Liver (tissue), 9 donors: ENCODE results near the gene TMEM117. TPM values are rescaled to one million over a fixed set of nuclear protein-coding genes. Genes with fewer than 3 reads are reported as not detected.

Experiments
- DNase-seq: peaks from one replicate; pipeline ENCODE4 v3.0.0-alpha.2; 2017; ENCODE audit warnings: low spot score
- H3K27ac ChIP-seq, 2 donors: one replicate each; pipeline ENCODE4 v1.7.0; 2013; ENCODE audit warnings: inconsistent platforms in 2 of 2, low read length in 2 of 2, control low read depth in 1 of 2, low read depth in 1 of 2, mild to moderate bottlenecking in 1 of 2
- H3K27me3 ChIP-seq, 4 donors: one replicate each; pipeline versions ENCODE4 v1.6.1 to v1.7.0; 2013; ENCODE audit warnings: low read length in 3 of 4, inconsistent platforms in 1 of 4, mild to moderate bottlenecking in 1 of 4, moderate library complexity in 1 of 4; ENCODE audit not compliant: control insufficient read depth in 4 of 4, insufficient read depth in 4 of 4
- H3K36me3 ChIP-seq, 4 donors: one replicate each; pipeline versions ENCODE4 v1.6.1 to v1.7.0; 2013; ENCODE audit warnings: low read length in 3 of 4, mild to moderate bottlenecking in 3 of 4, low read depth in 1 of 4, moderate library complexity in 1 of 4; ENCODE audit not compliant: control insufficient read depth in 4 of 4, insufficient read depth in 3 of 4
- H3K4me1 ChIP-seq, 4 donors: one replicate each; pipeline versions ENCODE4 v1.6.1 to v1.7.0; 2013; ENCODE audit warnings: low read length in 3 of 4, mild to moderate bottlenecking in 3 of 4, moderate library complexity in 1 of 4; ENCODE audit not compliant: control insufficient read depth in 4 of 4, insufficient read depth in 4 of 4
- H3K4me3 ChIP-seq, 3 donors: one replicate each; pipeline versions ENCODE4 v1.6.1 to v1.7.0; 2013; ENCODE audit warnings: low read length in 3 of 3, control low read depth in 1 of 3, low read depth in 1 of 3, mild to moderate bottlenecking in 1 of 3
- H3K9ac ChIP-seq, 2 donors: one replicate each; pipeline ENCODE4 v1.7.0; 2013; ENCODE audit warnings: low read length in 2 of 2, mild to moderate bottlenecking in 2 of 2, moderate library complexity in 2 of 2, control low read depth in 1 of 2, low read depth in 1 of 2
- H3K9me3 ChIP-seq, 4 donors: one replicate each; pipeline versions ENCODE4 v1.6.1 to v1.7.0; 2013; ENCODE audit warnings: low read length in 3 of 4; ENCODE audit not compliant: control insufficient read depth in 4 of 4
- EGR1 ChIP-seq, 2 donors: IDR thresholded peaks; 2 replicates each; pipeline ENCODE4 v1.6.1; 2016 to 2018; ENCODE audit warnings: antibody characterized with exemption in 2 of 2, low read depth in 2 of 2
- FOXA2 ChIP-seq: IDR thresholded peaks from 2 replicates; pipeline ENCODE4 v1.6.1; 2016; ENCODE audit warnings: antibody characterized with exemption
- GABPA ChIP-seq, 2 donors: IDR thresholded peaks in 1 of 2; conservative IDR thresholded peaks in 1 of 2; 2 replicates each; pipeline ENCODE4 v1.6.1; 2016; ENCODE audit warnings: antibody characterized with exemption in 2 of 2, mild to moderate bottlenecking in 1 of 2, moderate library complexity in 1 of 2
- HNF4A ChIP-seq, 2 donors: conservative IDR thresholded peaks; 2 replicates each; pipeline ENCODE4 v1.6.1; 2016; ENCODE audit warnings: antibody characterized with exemption in 2 of 2, mild to moderate bottlenecking in 2 of 2
- HNF4G ChIP-seq: IDR thresholded peaks from 2 replicates; pipeline ENCODE4 v1.6.1; 2016; ENCODE audit warnings: antibody characterized with exemption
- JUND ChIP-seq, 2 donors: IDR thresholded peaks; 2 replicates each; pipeline ENCODE4 v1.6.1; 2016; ENCODE audit warnings: antibody characterized with exemption in 2 of 2
- MAX ChIP-seq: IDR thresholded peaks from 2 replicates; pipeline ENCODE4 v1.6.1; 2016; ENCODE audit warnings: antibody characterized with exemption
- RAD21 ChIP-seq, 2 donors: IDR thresholded peaks; 2 replicates each; pipeline ENCODE4 v1.6.1; 2016; ENCODE audit warnings: antibody characterized with exemption in 2 of 2, mild to moderate bottlenecking in 2 of 2
- RXRA ChIP-seq, 2 donors: IDR thresholded peaks; 2 replicates each; pipeline ENCODE4 v1.6.1; 2017 to 2018; ENCODE audit warnings: antibody characterized with exemption in 2 of 2, mild to moderate bottlenecking in 1 of 2
- SP1 ChIP-seq: IDR thresholded peaks from 2 replicates; pipeline ENCODE4 v1.6.1; 2018; ENCODE audit warnings: antibody characterized with exemption, mild to moderate bottlenecking
- TAF1 ChIP-seq: conservative IDR thresholded peaks from 2 replicates; pipeline ENCODE4 v1.6.1; 2016; ENCODE audit warnings: antibody characterized with exemption, mild to moderate bottlenecking
- YY1 ChIP-seq: IDR thresholded peaks from 2 replicates; pipeline ENCODE4 v1.6.1; 2016; ENCODE audit warnings: antibody characterized with exemption, mild to moderate bottlenecking
- polyA plus RNA-seq, 2 donors: library from polyadenylated mRNA; stranded (reverse) in 1 of 2; unstranded in 1 of 2; fragments of 200-250 nt in 1 of 2; fragments of >200 nt in 1 of 2; fragmentation: Nextera tagmentation in 1 of 2; extraction: Ambion mirVana in 1 of 2; gene quantifications; one replicate each; pipeline versions ENCODE4 v1.2.1 to v1.2.3, GENCODE V29; 2013 to 2015
- total RNA-seq, 2 donors: library from RNA; depleted of rRNA; stranded (reverse); fragments of >200 nt; gene quantifications; one replicate each; pipeline ENCODE4 v1.2.3, GENCODE V29; 2014
- TF ChIP-seq, protein P1 (sequence below): fragments of 150-350 bp; IDR thresholded peaks from 2 replicates; pipeline ENCODE4 v1.5.1; 2017; ENCODE audit warnings: improper control_type of control experiment, low read depth, low read length; ENCODE audit not compliant: missing input control
- TF ChIP-seq, protein P2 (sequence below): IDR thresholded peaks from 2 replicates; pipeline ENCODE4 v1.6.1; 2016; ENCODE audit warnings: antibody characterized with exemption
- TF ChIP-seq, protein P3 (sequence below): IDR thresholded peaks from 2 replicates; pipeline ENCODE4 v1.6.1; 2016; ENCODE audit warnings: antibody characterized with exemption, mild to moderate bottlenecking
- donor health status: healthy.
- donor health status: healthy.
- donor health status: healthy.
- donor health status: healthy.
- donor health status: healthy.

The TMEM117 gene
- total and polyA plus RNA-seq, 4 donors = 2.0 to 5.9 (median 3.9) TPM

DNA sequence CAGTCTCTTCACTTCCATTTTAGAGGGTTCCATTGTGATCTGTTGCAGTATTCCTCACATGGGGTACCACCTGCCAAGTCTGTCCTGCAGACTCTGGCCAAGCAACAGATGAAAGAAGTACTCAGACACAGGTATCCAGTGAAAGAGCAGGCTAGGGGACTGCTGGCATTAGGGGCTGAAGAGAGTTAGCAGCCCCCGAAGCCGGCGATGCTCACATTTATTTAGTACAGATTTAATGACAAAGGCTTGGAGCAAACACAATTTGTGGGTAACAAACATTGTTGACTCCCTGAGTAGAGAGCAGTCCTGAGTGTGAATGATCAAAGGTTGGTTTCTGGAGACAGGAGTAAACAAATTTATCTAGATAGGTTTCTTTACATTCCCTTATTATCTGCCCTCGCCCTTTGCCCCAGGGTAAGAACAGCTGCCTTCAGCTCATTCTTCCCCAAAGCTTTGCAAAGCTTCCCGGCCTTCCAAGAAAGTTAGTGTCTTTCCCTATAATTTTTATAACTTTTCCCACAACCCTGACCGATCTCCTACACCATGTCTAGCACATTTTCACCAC lies 144.8 kb downstream of the TMEM117 start (continued):
- TF ChIP-seq, protein P1, sequence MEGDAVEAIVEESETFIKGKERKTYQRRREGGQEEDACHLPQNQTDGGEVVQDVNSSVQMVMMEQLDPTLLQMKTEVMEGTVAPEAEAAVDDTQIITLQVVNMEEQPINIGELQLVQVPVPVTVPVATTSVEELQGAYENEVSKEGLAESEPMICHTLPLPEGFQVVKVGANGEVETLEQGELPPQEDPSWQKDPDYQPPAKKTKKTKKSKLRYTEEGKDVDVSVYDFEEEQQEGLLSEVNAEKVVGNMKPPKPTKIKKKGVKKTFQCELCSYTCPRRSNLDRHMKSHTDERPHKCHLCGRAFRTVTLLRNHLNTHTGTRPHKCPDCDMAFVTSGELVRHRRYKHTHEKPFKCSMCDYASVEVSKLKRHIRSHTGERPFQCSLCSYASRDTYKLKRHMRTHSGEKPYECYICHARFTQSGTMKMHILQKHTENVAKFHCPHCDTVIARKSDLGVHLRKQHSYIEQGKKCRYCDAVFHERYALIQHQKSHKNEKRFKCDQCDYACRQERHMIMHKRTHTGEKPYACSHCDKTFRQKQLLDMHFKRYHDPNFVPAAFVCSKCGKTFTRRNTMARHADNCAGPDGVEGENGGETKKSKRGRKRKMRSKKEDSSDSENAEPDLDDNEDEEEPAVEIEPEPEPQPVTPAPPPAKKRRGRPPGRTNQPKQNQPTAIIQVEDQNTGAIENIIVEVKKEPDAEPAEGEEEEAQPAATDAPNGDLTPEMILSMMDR = no peak
- no peak for TF ChIP-seq SP1
- no peak for TF ChIP-seq MAX
- no peak for TF ChIP-seq HNF4G
- TF ChIP-seq RAD21 (IDR thresholded peaks at IDR 0.05) = no peak
- no peak for TF ChIP-seq EGR1 (IDR thresholded peaks at IDR 0.05; ENCODE audit: low read depth in 2 of 2)
- TF ChIP-seq TAF1 = no peak

GRCh38 chr12:43981726-43982125 lies 145.8 kb downstream of the TMEM117 start:
- H3K9me3 ChIP-seq = no peaks in the 10 kb centered on the region
- no peak for DNase-seq
- no peak overlapping the region for H3K4me3 ChIP-seq
- H3K27ac ChIP-seq = no peak overlapping the region
- H3K27me3 ChIP-seq = no peaks in the 10 kb centered on the region
- H3K9ac ChIP-seq = no peak overlapping the region
- no peak for TF ChIP-seq GABPA (IDR thresholded peaks at IDR 0.05 in 1 of 2, conservative IDR thresholded peaks at IDR 0.05 in 1 of 2)
- no peak for TF ChIP-seq MAX
- TF ChIP-seq, protein P1 = no peak
- TF ChIP-seq, protein P2, sequence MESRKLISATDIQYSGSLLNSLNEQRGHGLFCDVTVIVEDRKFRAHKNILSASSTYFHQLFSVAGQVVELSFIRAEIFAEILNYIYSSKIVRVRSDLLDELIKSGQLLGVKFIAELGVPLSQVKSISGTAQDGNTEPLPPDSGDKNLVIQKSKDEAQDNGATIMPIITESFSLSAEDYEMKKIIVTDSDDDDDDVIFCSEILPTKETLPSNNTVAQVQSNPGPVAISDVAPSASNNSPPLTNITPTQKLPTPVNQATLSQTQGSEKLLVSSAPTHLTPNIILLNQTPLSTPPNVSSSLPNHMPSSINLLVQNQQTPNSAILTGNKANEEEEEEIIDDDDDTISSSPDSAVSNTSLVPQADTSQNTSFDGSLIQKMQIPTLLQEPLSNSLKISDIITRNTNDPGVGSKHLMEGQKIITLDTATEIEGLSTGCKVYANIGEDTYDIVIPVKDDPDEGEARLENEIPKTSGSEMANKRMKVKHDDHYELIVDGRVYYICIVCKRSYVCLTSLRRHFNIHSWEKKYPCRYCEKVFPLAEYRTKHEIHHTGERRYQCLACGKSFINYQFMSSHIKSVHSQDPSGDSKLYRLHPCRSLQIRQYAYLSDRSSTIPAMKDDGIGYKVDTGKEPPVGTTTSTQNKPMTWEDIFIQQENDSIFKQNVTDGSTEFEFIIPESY = no peak
- TF ChIP-seq JUND (IDR thresholded peaks at IDR 0.05) = no peak
- no peak for TF ChIP-seq FOXA2
- TF ChIP-seq HNF4A (conservative IDR thresholded peaks at IDR 0.05) = no peak
- TF ChIP-seq RXRA (IDR thresholded peaks at IDR 0.05) = no peak
- TF ChIP-seq, protein P3, sequence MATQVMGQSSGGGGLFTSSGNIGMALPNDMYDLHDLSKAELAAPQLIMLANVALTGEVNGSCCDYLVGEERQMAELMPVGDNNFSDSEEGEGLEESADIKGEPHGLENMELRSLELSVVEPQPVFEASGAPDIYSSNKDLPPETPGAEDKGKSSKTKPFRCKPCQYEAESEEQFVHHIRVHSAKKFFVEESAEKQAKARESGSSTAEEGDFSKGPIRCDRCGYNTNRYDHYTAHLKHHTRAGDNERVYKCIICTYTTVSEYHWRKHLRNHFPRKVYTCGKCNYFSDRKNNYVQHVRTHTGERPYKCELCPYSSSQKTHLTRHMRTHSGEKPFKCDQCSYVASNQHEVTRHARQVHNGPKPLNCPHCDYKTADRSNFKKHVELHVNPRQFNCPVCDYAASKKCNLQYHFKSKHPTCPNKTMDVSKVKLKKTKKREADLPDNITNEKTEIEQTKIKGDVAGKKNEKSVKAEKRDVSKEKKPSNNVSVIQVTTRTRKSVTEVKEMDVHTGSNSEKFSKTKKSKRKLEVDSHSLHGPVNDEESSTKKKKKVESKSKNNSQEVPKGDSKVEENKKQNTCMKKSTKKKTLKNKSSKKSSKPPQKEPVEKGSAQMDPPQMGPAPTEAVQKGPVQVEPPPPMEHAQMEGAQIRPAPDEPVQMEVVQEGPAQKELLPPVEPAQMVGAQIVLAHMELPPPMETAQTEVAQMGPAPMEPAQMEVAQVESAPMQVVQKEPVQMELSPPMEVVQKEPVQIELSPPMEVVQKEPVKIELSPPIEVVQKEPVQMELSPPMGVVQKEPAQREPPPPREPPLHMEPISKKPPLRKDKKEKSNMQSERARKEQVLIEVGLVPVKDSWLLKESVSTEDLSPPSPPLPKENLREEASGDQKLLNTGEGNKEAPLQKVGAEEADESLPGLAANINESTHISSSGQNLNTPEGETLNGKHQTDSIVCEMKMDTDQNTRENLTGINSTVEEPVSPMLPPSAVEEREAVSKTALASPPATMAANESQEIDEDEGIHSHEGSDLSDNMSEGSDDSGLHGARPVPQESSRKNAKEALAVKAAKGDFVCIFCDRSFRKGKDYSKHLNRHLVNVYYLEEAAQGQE = no peak
- no peak for TF ChIP-seq YY1
- H3K36me3 ChIP-seq = no peaks in the 10 kb centered on the region
- H3K4me1 ChIP-seq = no peaks in the 10 kb centered on the region
